Uterus (tissue), 2 donors: ENCODE measurements around the gene PPIE.
"Not testable (repeated sequence)": the region's sequence is repeated elsewhere in the genome, so short reads cannot be mapped to it uniquely, and the experiment has no call there.

ENCODE experiments used
- CTCF ChIP-seq, 4 experiments: fragments of 200-600 bp in 2 of 4; fragments of 450-650 bp in 2 of 4; sonication (generic) in 2 of 4; IDR thresholded peaks; one replicate each; pipeline ENCODE4 v1.5.1; 2016 to 2019; ENCODE audit warnings: antibody characterized with exemption in 4 of 4, mild to moderate bottlenecking in 2 of 4, moderate library complexity in 1 of 4
- POLR2A ChIP-seq, 2 donors: fragments of 450-650 bp; IDR thresholded peaks; one replicate each; pipeline ENCODE4 v1.6.1; 2016; ENCODE audit warnings: antibody characterized with exemption in 2 of 2, mild to moderate bottlenecking in 1 of 2, moderate library complexity in 1 of 2

- not testable (repeated sequence) for TF ChIP-seq CTCF, POLR2A (IDR thresholded peaks at IDR 0.05)
These were observed 44.0 kb downstream of the PPIE start for GRCh38 chr1:39782685-39783084.
